Bone marrow (tissue), 2 donors: ENCODE measurements around the gene IL1A.

Source experiments
- DNase-seq, 2 donors: peaks; one replicate each; lab custom pipeline; 2025; lab: John Stamatoyannopoulos, UW

The IL1A gene

GRCh38 chr2:112793449-112793978 lies 9.2 kb upstream of the IL1A start:
- DNase-seq: peak in 1 of 2 donors; percentile 33

GRCh38 chr2:112792419-112792818 lies 8.1 kb upstream of the IL1A start:
- no peak for DNase-seq

- no peak for DNase-seq
Measured at GRCh38 chr2:112791693-112792230, 7.5 kb upstream of the IL1A start.

GRCh38 chr2:112791019-112791418 lies 6.7 kb upstream of the IL1A start:
- DNase-seq: no peak

- DNase-seq: no peak
Measured at GRCh38 chr2:112790305-112790704, 6.0 kb upstream of the IL1A start.

GRCh38 chr2:112789186-112789585 lies 4.9 kb upstream of the IL1A start:
- no peak for DNase-seq

GRCh38 chr2:112788653-112789052 lies 4.4 kb upstream of the IL1A start:
- DNase-seq: no peak

- peak in 1 of 2 donors; percentile 51 for DNase-seq
Measured at GRCh38 chr2:112787729-112788393, 3.6 kb upstream of the IL1A start.

- DNase-seq: no peak
Measured at GRCh38 chr2:112787294-112787693, 3.0 kb upstream of the IL1A start.

- no peak for DNase-seq
Measured at GRCh38 chr2:112783187-112783714, 1.0 kb downstream of the IL1A start.

GRCh38 chr2:112782234-112782799 lies 2.0 kb downstream of the IL1A start:
- DNase-seq: no peak

GRCh38 chr2:112779598-112779997 lies 4.7 kb downstream of the IL1A start:
- DNase-seq: no peak

- DNase-seq: no peak
Measured at GRCh38 chr2:112777036-112777435, 7.3 kb downstream of the IL1A start.

GRCh38 chr2:112776113-112776512 lies 8.2 kb downstream of the IL1A start:
- no peak for DNase-seq

GRCh38 chr2:112774536-112775285 lies 9.6 kb downstream of the IL1A start:
- no peak for DNase-seq

GRCh38 chr2:112773556-112773955 lies 10.7 kb downstream of the IL1A start:
- DNase-seq: no peak

GRCh38 chr2:112772911-112773475 lies 11.3 kb downstream of the IL1A start:
- no peak for DNase-seq

- DNase-seq: no peak
Measured at GRCh38 chr2:112772322-112772721, 12.0 kb downstream of the IL1A start.

GRCh38 chr2:112768432-112768831 lies 15.9 kb downstream of the IL1A start:
- no peak for DNase-seq

GRCh38 chr2:112767693-112768330 lies 16.5 kb downstream of the IL1A start:
- DNase-seq: no peak

GRCh38 chr2:112765251-112765650 lies 19.0 kb downstream of the IL1A start:
- DNase-seq: no peak
